H1 (cell line): ENCODE results near the gene CMYA5. TPM values are rescaled to one million over a fixed set of nuclear protein-coding genes. Genes with fewer than 3 reads are reported as not detected.

Experiments used
- CBX5 ChIP-seq: fragments of 300-800, 300-1000 bp; sonication (generic); IDR thresholded peaks from 2 replicates; pipeline ENCODE4 v1.7.1; 2016; ENCODE audit warnings: antibody characterized with exemption, low read length, low read depth
- CHD2 ChIP-seq: IDR thresholded peaks from 2 replicates; pipeline ENCODE4 v1.6.1; 2012; ENCODE audit warnings: low read length, improper control_type of control experiment
- CTCF ChIP-seq, 3 experiments: IDR thresholded peaks; 1 replicate in 2 of 3; 2 replicates in 1 of 3; pipeline versions ENCODE4 v1.5.1 to v1.6.1; 2011; ENCODE audit warnings: low read length in 3 of 3, mild to moderate bottlenecking in 3 of 3, inconsistent platforms in 2 of 3, low read depth in 1 of 3, moderate library complexity in 1 of 3; ENCODE audit not compliant: insufficient read depth in 1 of 3; ENCODE audit errors: control extremely low read depth in 1 of 3
- NRF1 ChIP-seq: IDR thresholded peaks from 2 replicates; pipeline ENCODE4 v1.6.1; 2011; ENCODE audit warnings: mild to moderate bottlenecking, low read depth, low read length, improper control_type of control experiment
- SP1 ChIP-seq: IDR thresholded peaks from 2 replicates; pipeline ENCODE4 v1.6.1; 2011; ENCODE audit warnings: low read depth, low read length
- SP2 ChIP-seq: IDR thresholded peaks from 2 replicates; pipeline ENCODE4 v1.6.1; 2012; ENCODE audit warnings: mild to moderate bottlenecking, low read length, inconsistent platforms
- polyA plus RNA-seq, 7 experiments: library from polyadenylated mRNA; depleted of rRNA in 3 of 7; stranded (reverse) in 5 of 7; unstranded in 2 of 7; fragments of >200 nt in 5 of 7; fragments of 200-250 nt in 2 of 7; gene quantifications; 1 replicate in 5 of 7; 2 replicates in 1 of 7; 4 replicates in 1 of 7; pipeline versions ENCODE4 v1.2.1 to v1.2.3, GENCODE V29; 2011 to 2013; ENCODE audit warnings: missing spikeins in 2 of 7, mixed read lengths in 2 of 7
- total RNA-seq: library from RNA; stranded (reverse); fragmentation: NEBNext Ultra II Directional; extraction: Animal tissue kit (Norgen Biotek cat#: 25700); gene quantifications from 2 replicates; pipeline ENCODE4 v1.2.1, GENCODE V29; 2021
- TF ChIP-seq, protein P1 (sequence below): IDR thresholded peaks from 2 replicates; pipeline ENCODE4 v1.6.1; 2012; ENCODE audit warnings: inconsistent platforms

CMYA5 gene
- total and polyA plus RNA-seq, 2 of the 8 experiments (the other 6 are each of a cell fraction or from before 2014, with no cell fraction given) = 0.88 to 0.95 TPM

DNA sequence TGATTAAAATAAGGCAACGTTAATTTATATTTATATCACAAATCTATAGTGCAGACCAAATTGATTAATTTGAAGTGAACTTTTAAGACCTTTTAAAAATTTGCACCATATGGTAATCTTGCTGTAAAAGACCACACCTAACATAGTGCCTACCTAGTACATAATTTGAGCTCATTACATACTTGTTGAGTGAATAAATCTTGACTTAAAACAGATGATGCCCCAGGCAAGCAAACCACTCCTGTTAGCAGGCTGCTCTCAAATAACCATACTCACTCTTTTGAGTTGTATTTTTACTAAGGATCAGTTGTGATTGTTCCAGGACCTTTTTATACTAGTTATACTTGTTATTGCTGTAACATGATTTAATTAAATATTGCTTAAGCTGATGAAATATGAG, 27.2 kb downstream of the CMYA5 start (continued):
- TF ChIP-seq CBX5 (no peak), SP2 (no peak), NRF1 (no peak), CTCF (IDR thresholded peaks at IDR 0.05; ENCODE audit: control extremely low read depth in 1 of 3, insufficient read depth in 1 of 3, low read depth in 1 of 3, low read length in 3 of 3) (no peak), SP1 (no peak), CHD2 (no peak)
- TF ChIP-seq, protein P1, sequence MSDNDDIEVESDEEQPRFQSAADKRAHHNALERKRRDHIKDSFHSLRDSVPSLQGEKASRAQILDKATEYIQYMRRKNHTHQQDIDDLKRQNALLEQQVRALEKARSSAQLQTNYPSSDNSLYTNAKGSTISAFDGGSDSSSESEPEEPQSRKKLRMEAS = no peak
